ENCODE data around the gene FBXL17. TPM values are rescaled to one million over a fixed set of nuclear protein-coding genes. Genes with fewer than 3 reads are reported as not detected.

FBXL17 gene
- total RNA-seq, 1 donor from 2014 or later, result 22.4 TPM

- Histone ChIP-seq H3K27ac (ENCODE audit: low read depth, low read length) (no peak overlapping the region), H3K9me3 (ENCODE audit: control insufficient read depth in 3 of 3, low read length in 3 of 3) (no peaks in the 10 kb centered on the region), H3K4me1 (ENCODE audit: control insufficient read depth in 3 of 3, insufficient read depth in 3 of 3, low read length in 3 of 3) (peaks cover 0 to 7% (median 5%) of the 10 kb centered on the region in 3 donors), H3K36me3 (ENCODE audit: control insufficient read depth in 3 of 3, insufficient read depth in 3 of 3, low read length in 3 of 3) (no peaks in the 10 kb centered on the region), H3K27me3 (ENCODE audit: control insufficient read depth in 3 of 3, insufficient read depth in 3 of 3, low read length in 3 of 3) (no peaks in the 10 kb centered on the region), H3K4me3 (ENCODE audit: low read length in 3 of 3) (no peak overlapping the region), H3K9ac (ENCODE audit: low read depth in 1 of 3, low read length in 3 of 3) (no peak overlapping the region)
Observed at GRCh38 chr5:107949688-107950341, 432.1 kb downstream of the FBXL17 start.

- Histone ChIP-seq H3K9ac (ENCODE audit: low read depth in 1 of 3, low read length in 3 of 3) (no peak overlapping the region), H3K27me3 (ENCODE audit: control insufficient read depth in 3 of 3, insufficient read depth in 3 of 3, low read length in 3 of 3) (no peaks in the 10 kb centered on the region), H3K27ac (ENCODE audit: low read depth, low read length) (no peak overlapping the region), H3K9me3 (ENCODE audit: control insufficient read depth in 3 of 3, low read length in 3 of 3) (no peaks in the 10 kb centered on the region), H3K4me1 (ENCODE audit: control insufficient read depth in 3 of 3, insufficient read depth in 3 of 3, low read length in 3 of 3) (peaks cover 0 to 7% (median 5%) of the 10 kb centered on the region in 3 donors), H3K4me3 (ENCODE audit: low read length in 3 of 3) (no peak overlapping the region), H3K36me3 (ENCODE audit: control insufficient read depth in 3 of 3, insufficient read depth in 3 of 3, low read length in 3 of 3) (no peaks in the 10 kb centered on the region)
Observed at GRCh38 chr5:107948377-107948776, 433.5 kb downstream of the FBXL17 start.

GRCh38 chr5:107945061-107945460 lies 436.8 kb downstream of the FBXL17 start:
- Histone ChIP-seq H3K27ac (ENCODE audit: low read depth, low read length) (no peak overlapping the region), H3K9me3 (ENCODE audit: control insufficient read depth in 3 of 3, low read length in 3 of 3) (no peaks in the 10 kb centered on the region), H3K36me3 (ENCODE audit: control insufficient read depth in 3 of 3, insufficient read depth in 3 of 3, low read length in 3 of 3) (no peaks in the 10 kb centered on the region), H3K4me1 (ENCODE audit: control insufficient read depth in 3 of 3, insufficient read depth in 3 of 3, low read length in 3 of 3) (no peaks in the 10 kb centered on the region), H3K9ac (ENCODE audit: low read depth in 1 of 3, low read length in 3 of 3) (no peak overlapping the region), H3K27me3 (ENCODE audit: control insufficient read depth in 3 of 3, insufficient read depth in 3 of 3, low read length in 3 of 3) (no peaks in the 10 kb centered on the region), H3K4me3 (ENCODE audit: low read length in 3 of 3) (no peak overlapping the region)

- no peak overlapping the region for H3K9ac ChIP-seq (ENCODE audit: low read depth in 1 of 3, low read length in 3 of 3)
- H3K4me1 ChIP-seq (ENCODE audit: control insufficient read depth in 3 of 3, insufficient read depth in 3 of 3, low read length in 3 of 3), result no peaks in the 10 kb centered on the region
- no peak overlapping the region for H3K27ac ChIP-seq (ENCODE audit: low read depth, low read length)
- no peaks in the 10 kb centered on the region for H3K27me3 ChIP-seq (ENCODE audit: control insufficient read depth in 3 of 3, insufficient read depth in 3 of 3, low read length in 3 of 3)
- H3K36me3 ChIP-seq (ENCODE audit: control insufficient read depth in 3 of 3, insufficient read depth in 3 of 3, low read length in 3 of 3), result no peaks in the 10 kb centered on the region
- no peak overlapping the region for H3K4me3 ChIP-seq (ENCODE audit: low read length in 3 of 3)
- no peaks in the 10 kb centered on the region for H3K9me3 ChIP-seq (ENCODE audit: control insufficient read depth in 3 of 3, low read length in 3 of 3)
Observed at GRCh38 chr5:107943923-107944322, 438.0 kb downstream of the FBXL17 start.

DNA sequence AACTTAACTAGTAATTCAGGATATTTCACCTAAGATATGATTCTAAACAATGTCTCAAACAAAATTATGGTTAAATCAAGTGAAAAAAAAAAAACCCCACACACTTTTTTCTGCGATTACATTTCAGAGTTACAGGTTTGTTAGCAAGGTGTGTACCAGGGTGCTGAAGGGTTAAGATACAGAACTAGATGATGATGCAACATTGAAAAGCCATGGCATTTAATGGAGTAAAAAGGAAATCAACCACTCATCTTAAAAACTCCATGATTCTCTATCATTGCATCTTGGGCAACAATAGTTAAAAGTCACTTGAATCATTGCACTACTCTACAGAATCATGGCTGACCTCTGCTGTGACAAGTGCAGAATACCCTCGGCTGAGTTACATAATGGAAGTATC lies 440.9 kb downstream of the FBXL17 start:
- no peaks in the 10 kb centered on the region for H3K36me3 ChIP-seq (ENCODE audit: control insufficient read depth in 3 of 3, insufficient read depth in 3 of 3, low read length in 3 of 3)
- no peaks in the 10 kb centered on the region for H3K9me3 ChIP-seq (ENCODE audit: control insufficient read depth in 3 of 3, low read length in 3 of 3)
- no peak overlapping the region for H3K4me3 ChIP-seq (ENCODE audit: low read length in 3 of 3)
- H3K9ac ChIP-seq (ENCODE audit: low read depth in 1 of 3, low read length in 3 of 3), result no peak overlapping the region
- no peaks in the 10 kb centered on the region for H3K27me3 ChIP-seq (ENCODE audit: control insufficient read depth in 3 of 3, insufficient read depth in 3 of 3, low read length in 3 of 3)
- no peak overlapping the region for H3K27ac ChIP-seq (ENCODE audit: low read depth, low read length)
- no peaks in the 10 kb centered on the region for H3K4me1 ChIP-seq (ENCODE audit: control insufficient read depth in 3 of 3, insufficient read depth in 3 of 3, low read length in 3 of 3)

DNA sequence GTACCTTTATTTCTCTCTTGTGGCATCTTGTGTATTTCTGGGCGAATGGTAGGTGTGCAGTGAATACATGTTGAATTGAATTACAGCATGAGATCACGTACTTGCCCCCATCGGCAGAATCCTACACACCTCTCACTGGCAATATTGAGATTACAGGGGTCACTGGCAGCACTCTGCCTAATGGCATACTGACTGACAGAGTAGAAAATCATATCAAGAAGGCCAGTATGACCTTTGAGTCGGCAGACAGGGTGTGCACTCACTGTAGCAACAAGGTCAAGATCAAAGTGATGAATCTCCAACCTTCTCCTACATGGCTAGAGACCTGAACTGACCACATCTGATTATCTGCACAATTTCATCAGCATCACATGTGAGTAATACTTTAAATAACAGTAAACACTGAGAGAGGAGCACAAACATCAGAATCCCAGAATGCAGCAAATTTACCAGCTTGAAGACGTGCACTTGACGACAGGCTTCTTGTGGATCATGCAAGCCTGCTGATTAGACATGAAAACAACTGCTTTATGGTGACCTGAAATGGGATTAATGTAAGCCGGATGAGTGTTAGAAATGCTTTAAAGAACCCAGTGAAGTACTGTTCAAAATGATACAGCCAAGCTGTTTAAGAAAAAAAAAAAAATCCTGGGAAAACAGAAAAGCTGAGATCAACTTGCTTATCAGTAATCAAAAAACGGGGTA lies 444.1 kb downstream of the FBXL17 start:
- H3K27ac ChIP-seq (ENCODE audit: low read depth, low read length), result no peak overlapping the region

GRCh38 chr5:107937204-107937603 lies 444.7 kb downstream of the FBXL17 start:
- Histone ChIP-seq H3K4me1 (ENCODE audit: control insufficient read depth in 3 of 3, insufficient read depth in 3 of 3, low read length in 3 of 3) (no peaks in the 10 kb centered on the region), H3K27ac (ENCODE audit: low read depth, low read length) (no peak overlapping the region), H3K9ac (ENCODE audit: low read depth in 1 of 3, low read length in 3 of 3) (no peak overlapping the region), H3K27me3 (ENCODE audit: control insufficient read depth in 3 of 3, insufficient read depth in 3 of 3, low read length in 3 of 3) (no peaks in the 10 kb centered on the region), H3K9me3 (ENCODE audit: control insufficient read depth in 3 of 3, low read length in 3 of 3) (no peaks in the 10 kb centered on the region), H3K36me3 (ENCODE audit: control insufficient read depth in 3 of 3, insufficient read depth in 3 of 3, low read length in 3 of 3) (no peaks in the 10 kb centered on the region), H3K4me3 (ENCODE audit: low read length in 3 of 3) (no peak overlapping the region)

More for the DNA sequence above, 444.1 kb downstream of the FBXL17 start:
- Histone ChIP-seq H3K36me3 (ENCODE audit: control insufficient read depth in 3 of 3, insufficient read depth in 3 of 3, low read length in 3 of 3) (no peaks in the 10 kb centered on the region), H3K4me3 (ENCODE audit: low read length in 3 of 3) (no peak overlapping the region), H3K27me3 (ENCODE audit: control insufficient read depth in 3 of 3, insufficient read depth in 3 of 3, low read length in 3 of 3) (no peaks in the 10 kb centered on the region), H3K9me3 (ENCODE audit: control insufficient read depth in 3 of 3, low read length in 3 of 3) (no peaks in the 10 kb centered on the region), H3K4me1 (ENCODE audit: control insufficient read depth in 3 of 3, insufficient read depth in 3 of 3, low read length in 3 of 3) (no peaks in the 10 kb centered on the region), H3K9ac (ENCODE audit: low read depth in 1 of 3, low read length in 3 of 3) (no peak overlapping the region)

- no peaks in the 10 kb centered on the region for H3K36me3 ChIP-seq (ENCODE audit: control insufficient read depth in 3 of 3, insufficient read depth in 3 of 3, low read length in 3 of 3)
- no peak overlapping the region for H3K4me3 ChIP-seq (ENCODE audit: low read length in 3 of 3)
- no peaks in the 10 kb centered on the region for H3K27me3 ChIP-seq (ENCODE audit: control insufficient read depth in 3 of 3, insufficient read depth in 3 of 3, low read length in 3 of 3)
- no peaks in the 10 kb centered on the region for H3K4me1 ChIP-seq (ENCODE audit: control insufficient read depth in 3 of 3, insufficient read depth in 3 of 3, low read length in 3 of 3)
- no peak overlapping the region for H3K9ac ChIP-seq (ENCODE audit: low read depth in 1 of 3, low read length in 3 of 3)
- H3K27ac ChIP-seq (ENCODE audit: low read depth, low read length), result no peak overlapping the region
- H3K9me3 ChIP-seq (ENCODE audit: control insufficient read depth in 3 of 3, low read length in 3 of 3), result no peaks in the 10 kb centered on the region
Observed at GRCh38 chr5:107936515-107936914, 445.4 kb downstream of the FBXL17 start.

GRCh38 chr5:107935645-107936044 lies 446.3 kb downstream of the FBXL17 start:
- H3K36me3 ChIP-seq (ENCODE audit: control insufficient read depth in 3 of 3, insufficient read depth in 3 of 3, low read length in 3 of 3), result no peaks in the 10 kb centered on the region
- no peaks in the 10 kb centered on the region for H3K4me1 ChIP-seq (ENCODE audit: control insufficient read depth in 3 of 3, insufficient read depth in 3 of 3, low read length in 3 of 3)
- no peak overlapping the region for H3K4me3 ChIP-seq (ENCODE audit: low read length in 3 of 3)
- no peak overlapping the region for H3K9ac ChIP-seq (ENCODE audit: low read depth in 1 of 3, low read length in 3 of 3)
- no peaks in the 10 kb centered on the region for H3K27me3 ChIP-seq (ENCODE audit: control insufficient read depth in 3 of 3, insufficient read depth in 3 of 3, low read length in 3 of 3)
- H3K9me3 ChIP-seq (ENCODE audit: control insufficient read depth in 3 of 3, low read length in 3 of 3), result no peaks in the 10 kb centered on the region
- H3K27ac ChIP-seq (ENCODE audit: low read depth, low read length), result no peak overlapping the region

DNA sequence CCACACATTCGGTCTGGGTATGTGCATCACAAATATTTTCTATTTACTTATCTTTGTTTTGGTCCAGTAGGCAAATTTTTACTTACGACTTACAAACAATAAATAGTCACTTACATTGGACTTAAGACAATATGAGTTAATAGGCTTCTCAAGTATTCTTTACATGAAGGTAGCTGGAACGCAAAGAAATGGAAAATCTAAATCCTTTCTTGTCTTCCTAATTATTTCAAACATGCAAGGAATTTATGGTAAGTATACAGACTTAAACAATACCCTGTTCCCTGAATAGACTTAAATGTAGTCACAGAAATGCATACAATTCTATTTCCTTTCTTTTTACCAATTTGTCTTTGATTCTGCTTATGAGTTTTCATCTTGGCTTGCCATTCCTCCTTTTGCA lies 448.6 kb downstream of the FBXL17 start:
- Histone ChIP-seq H3K9me3 (ENCODE audit: control insufficient read depth in 3 of 3, low read length in 3 of 3) (no peaks in the 10 kb centered on the region), H3K27ac (ENCODE audit: low read depth, low read length) (no peak overlapping the region), H3K27me3 (ENCODE audit: control insufficient read depth in 3 of 3, insufficient read depth in 3 of 3, low read length in 3 of 3) (no peaks in the 10 kb centered on the region), H3K9ac (ENCODE audit: low read depth in 1 of 3, low read length in 3 of 3) (no peak overlapping the region), H3K36me3 (ENCODE audit: control insufficient read depth in 3 of 3, insufficient read depth in 3 of 3, low read length in 3 of 3) (no peaks in the 10 kb centered on the region), H3K4me1 (ENCODE audit: control insufficient read depth in 3 of 3, insufficient read depth in 3 of 3, low read length in 3 of 3) (no peaks in the 10 kb centered on the region), H3K4me3 (ENCODE audit: low read length in 3 of 3) (no peak overlapping the region)
